CD14-positive monocyte (primary cell): ENCODE measurements around the gene PLXNB3. TPM values are rescaled to one million over a fixed set of nuclear protein-coding genes. Genes with fewer than 3 reads are reported as not detected.

Source experiments
- DNase-seq, 3 donors: peaks; one replicate each; pipeline ENCODE4 v3.0.0-alpha.2; 2011 to 2022
- H2AFZ ChIP-seq: 2 replicates; pipeline ENCODE4 v1.6.0; 2012; ENCODE audit warnings: mild to moderate bottlenecking, low read depth, low read length, inconsistent platforms; ENCODE audit not compliant: insufficient read depth, poor library complexity, severe bottlenecking
- H3K27ac ChIP-seq, 2 donors: 1 replicate in 1 of 2; 2 replicates in 1 of 2; pipeline ENCODE4 v1.5.1; 2012 to 2013; ENCODE audit warnings: low read length in 2 of 2, control low read depth in 1 of 2, inconsistent platforms in 1 of 2, low read depth in 1 of 2, mild to moderate bottlenecking in 1 of 2
- H3K27me3 ChIP-seq, 2 donors: one replicate each; pipeline versions ENCODE4 v1.6.0 to v1.6.1; 2011 to 2013; ENCODE audit warnings: low read length in 2 of 2; ENCODE audit not compliant: control insufficient read depth in 2 of 2, insufficient read depth in 2 of 2
- H3K36me3 ChIP-seq, 2 donors: replicated peaks in 1 of 2; 1 replicate in 1 of 2; 2 replicates in 1 of 2; pipeline versions ENCODE4 v1.5.1 to v1.6.1; 2012 to 2013; ENCODE audit warnings: low read length in 2 of 2, control low read depth in 1 of 2, inconsistent platforms in 1 of 2, mild to moderate bottlenecking in 1 of 2; ENCODE audit not compliant: insufficient read depth in 2 of 2, control insufficient read depth in 1 of 2
- H3K4me1 ChIP-seq, 2 donors: 1 replicate in 1 of 2; 2 replicates in 1 of 2; pipeline versions ENCODE4 v1.5.1 to v1.6.1; 2012 to 2013; ENCODE audit warnings: low read length in 2 of 2, control low read depth in 1 of 2, inconsistent platforms in 1 of 2, mild to moderate bottlenecking in 1 of 2, moderate library complexity in 1 of 2; ENCODE audit not compliant: insufficient read depth in 2 of 2, control insufficient read depth in 1 of 2
- H3K4me2 ChIP-seq: replicated peaks from 2 replicates; pipeline ENCODE3; 2012; ENCODE audit warnings: low read length, moderate library complexity, mild to moderate bottlenecking; ENCODE audit not compliant: poor library complexity, severe bottlenecking; ENCODE audit errors: extremely low read depth
- H3K4me3 ChIP-seq, 3 experiments: fragments of 200-600 bp in 1 of 3; sonication (generic) in 1 of 3; replicated peaks in 1 of 3; 1 replicate in 2 of 3; 2 replicates in 1 of 3; pipeline ENCODE4 v1.5.1; 2011 to 2013; ENCODE audit warnings: low read length in 3 of 3, mild to moderate bottlenecking in 3 of 3, control low read depth in 2 of 3, low read depth in 2 of 3, inconsistent platforms in 1 of 3, moderate library complexity in 1 of 3
- H3K79me2 ChIP-seq: 2 replicates; pipeline ENCODE4 v1.6.0; 2012; ENCODE audit warnings: mild to moderate bottlenecking, control low read depth, inconsistent platforms, low read length, moderate library complexity; ENCODE audit not compliant: insufficient read depth
- H3K9ac ChIP-seq: 2 replicates; pipeline ENCODE4 v1.6.0; 2017; ENCODE audit warnings: low read length, mild to moderate bottlenecking; ENCODE audit not compliant: insufficient read depth, poor library complexity, severe bottlenecking
- H3K9me3 ChIP-seq, 2 donors: replicated peaks in 1 of 2; 1 replicate in 1 of 2; 2 replicates in 1 of 2; pipeline versions ENCODE4 v1.5.1 to v1.6.1; 2012 to 2013; ENCODE audit warnings: low read length in 2 of 2, control low read depth in 1 of 2; ENCODE audit not compliant: control insufficient read depth in 1 of 2, insufficient read depth in 1 of 2
- H4K20me1 ChIP-seq: 2 replicates; pipeline ENCODE4 v1.6.0; 2012; ENCODE audit warnings: mild to moderate bottlenecking, low read length, control low read depth, moderate library complexity; ENCODE audit not compliant: insufficient read depth
- H3K27ac Mint-ChIP-seq, 7 donors: one replicate each; pipeline ENCODE4 v1.8.0; 2020; ENCODE audit warnings: mild to moderate bottlenecking in 7 of 7, mixed read lengths in 7 of 7, moderate library complexity in 6 of 7, inconsistent platforms in 2 of 7
- H3K27me3 Mint-ChIP-seq, 3 donors: one replicate each; pipeline ENCODE4 v1.8.0; 2021 to 2022; ENCODE audit warnings: low read depth in 3 of 3, mild to moderate bottlenecking in 3 of 3, mixed read lengths in 3 of 3, moderate library complexity in 3 of 3, inconsistent platforms in 1 of 3
- H3K36me3 Mint-ChIP-seq, 2 donors: one replicate each; pipeline ENCODE4 v1.8.0; 2020; ENCODE audit warnings: mixed read lengths in 2 of 2, inconsistent platforms in 1 of 2, mild to moderate bottlenecking in 1 of 2
- H3K4me1 Mint-ChIP-seq: one replicate; pipeline ENCODE4 v1.8.0; 2020; ENCODE audit warnings: mild to moderate bottlenecking, mixed read lengths
- H3K4me3 Mint-ChIP-seq, 2 donors: one replicate each; pipeline ENCODE4 v1.8.0; 2020; ENCODE audit warnings: mild to moderate bottlenecking in 2 of 2, mixed read lengths in 2 of 2, moderate library complexity in 1 of 2
- H3K9me3 Mint-ChIP-seq, 7 donors: one replicate each; pipeline ENCODE4 v1.8.0; 2020 to 2022; ENCODE audit warnings: mixed read lengths in 7 of 7, mild to moderate bottlenecking in 6 of 7, moderate library complexity in 6 of 7, inconsistent platforms in 2 of 7
- WGBS: methylation state at CpG from one replicate; pipeline ENCODE4 v1.1.5; 2013; ENCODE audit warnings: missing lambda C conversion rate; ENCODE audit not compliant: insufficient coverage; 5-methylcytosine and 5-hydroxymethylcytosine counted together
- intact Hi-C, 2 donors: fragments of 100-400 bp; cut with micrococcal nuclease; formaldehyde crosslinking; loops; one replicate each; pipeline versions ENCODE4 v1.15.0 to v1.15.1; 2023
- polyA plus RNA-seq, 3 donors: library from polyadenylated mRNA; depleted of rRNA in 1 of 3; unstranded in 2 of 3; stranded (reverse) in 1 of 3; fragments of 300-500 nt in 2 of 3; fragments of >200 nt in 1 of 3; fragmentation: Illumina TruSeq in 2 of 3; gene quantifications; 1 replicate in 2 of 3; 2 replicates in 1 of 3; pipeline ENCODE4 v1.2.3, GENCODE V29; 2012 to 2021
- TF ChIP-seq, protein P1 (sequence below): fragments of 200-600 bp; IDR thresholded peaks from one replicate; pipeline ENCODE4 v1.8.0; 2022; ENCODE audit warnings: antibody characterized with exemption, mild to moderate bottlenecking

Gene PLXNB3
- polyA plus RNA-seq, 3 donors, result not detected

DNA sequence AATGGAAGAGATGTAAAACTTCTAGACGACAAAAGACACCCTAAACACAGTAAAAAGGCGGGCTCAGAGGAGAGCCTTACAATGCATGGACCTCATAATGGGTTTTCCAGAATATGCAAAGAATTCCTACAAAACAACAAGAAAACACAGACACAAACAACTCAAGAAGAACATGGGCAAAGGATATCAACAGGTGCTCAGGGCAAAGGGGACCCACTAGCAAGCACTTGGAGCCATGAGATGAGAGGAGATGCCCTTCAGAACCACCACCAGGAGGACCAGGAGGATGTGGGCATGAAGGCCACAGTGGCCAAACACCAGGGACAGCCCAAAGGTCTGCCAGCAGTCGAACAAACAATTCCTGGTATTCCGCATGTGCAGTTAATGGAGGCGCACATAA lies 49.1 kb downstream of the PLXNB3 start:
- Histone ChIP-seq H2AFZ (no peak overlapping the region), H3K9me3 (no peaks in the 10 kb centered on the region), H3K27me3 (peaks cover 0 to 15% of the 10 kb centered on the region in 2 donors), H3K36me3 (no peaks in the 10 kb centered on the region), H3K4me3 (no peak overlapping the region), H3K4me1 (no peaks in the 10 kb centered on the region), H3K79me2 (no peaks in the 10 kb centered on the region), H4K20me1 (no peaks in the 10 kb centered on the region), H3K9ac (no peak overlapping the region), H3K4me2 (no peak overlapping the region), H3K27ac (no peak overlapping the region)
- H3K4me3 Mint-ChIP-seq, result no peak overlapping the region
- 100% methylated on average over 3 of the region's 5 CpGs for WGBS
- H3K27ac Mint-ChIP-seq, result no peak overlapping the region
- H3K9me3 Mint-ChIP-seq, result peaks cover 0 to 18% (median 0%) of the 10 kb centered on the region in 7 donors
- no peak for DNase-seq
- H3K4me1 Mint-ChIP-seq, result peaks cover 12% of the 10 kb centered on the region
- peaks cover 31 to 60% (median 54%) of the 10 kb centered on the region in 3 donors for H3K27me3 Mint-ChIP-seq
- intact Hi-C loops, result no loop called here
- TF ChIP-seq, protein P1, sequence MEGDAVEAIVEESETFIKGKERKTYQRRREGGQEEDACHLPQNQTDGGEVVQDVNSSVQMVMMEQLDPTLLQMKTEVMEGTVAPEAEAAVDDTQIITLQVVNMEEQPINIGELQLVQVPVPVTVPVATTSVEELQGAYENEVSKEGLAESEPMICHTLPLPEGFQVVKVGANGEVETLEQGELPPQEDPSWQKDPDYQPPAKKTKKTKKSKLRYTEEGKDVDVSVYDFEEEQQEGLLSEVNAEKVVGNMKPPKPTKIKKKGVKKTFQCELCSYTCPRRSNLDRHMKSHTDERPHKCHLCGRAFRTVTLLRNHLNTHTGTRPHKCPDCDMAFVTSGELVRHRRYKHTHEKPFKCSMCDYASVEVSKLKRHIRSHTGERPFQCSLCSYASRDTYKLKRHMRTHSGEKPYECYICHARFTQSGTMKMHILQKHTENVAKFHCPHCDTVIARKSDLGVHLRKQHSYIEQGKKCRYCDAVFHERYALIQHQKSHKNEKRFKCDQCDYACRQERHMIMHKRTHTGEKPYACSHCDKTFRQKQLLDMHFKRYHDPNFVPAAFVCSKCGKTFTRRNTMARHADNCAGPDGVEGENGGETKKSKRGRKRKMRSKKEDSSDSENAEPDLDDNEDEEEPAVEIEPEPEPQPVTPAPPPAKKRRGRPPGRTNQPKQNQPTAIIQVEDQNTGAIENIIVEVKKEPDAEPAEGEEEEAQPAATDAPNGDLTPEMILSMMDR, result no peak
- no peaks in the 10 kb centered on the region for H3K36me3 Mint-ChIP-seq

DNA sequence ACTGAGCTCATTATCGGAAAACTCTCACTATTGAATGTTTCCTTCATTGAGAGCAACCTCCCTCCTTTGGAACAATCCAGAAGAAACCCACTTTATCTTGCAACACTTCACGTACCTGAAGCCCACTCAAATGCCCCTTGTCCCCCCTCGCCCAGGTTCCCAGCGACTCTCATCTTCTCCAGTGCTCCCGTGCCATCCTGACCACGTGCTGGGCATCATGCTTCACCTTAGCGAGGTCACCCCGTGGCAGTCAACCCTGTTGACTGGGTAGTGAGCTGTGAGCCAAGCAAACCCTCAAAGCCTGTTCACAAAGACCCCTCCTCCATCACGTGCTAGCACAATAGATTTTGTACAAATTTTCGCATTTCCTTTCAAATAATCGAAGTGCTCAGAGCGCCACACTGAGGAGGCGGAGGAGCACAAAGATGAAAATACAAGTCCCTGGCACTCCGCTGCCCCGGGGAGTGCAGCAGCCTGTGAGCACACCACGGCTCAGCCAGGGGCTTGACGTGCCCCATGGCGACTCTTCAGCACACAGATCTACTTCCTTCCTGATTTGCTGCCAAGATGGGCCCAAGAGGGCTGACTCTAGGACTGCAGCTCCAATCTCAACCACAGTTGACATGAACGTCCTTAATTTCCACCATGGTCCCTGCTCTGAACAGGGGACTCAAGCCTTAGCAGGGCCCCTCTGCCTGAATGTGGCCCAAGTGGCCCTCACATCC lies 50.7 kb downstream of the PLXNB3 start:
- H3K27ac Mint-ChIP-seq, result no peak overlapping the region
- TF ChIP-seq, protein P1, result no peak
- peaks cover 0 to 5% of the 10 kb centered on the region in 2 donors for H3K9me3 ChIP-seq
- no peak overlapping the region for H3K4me3 ChIP-seq
- H3K79me2 ChIP-seq, result no peaks in the 10 kb centered on the region
- no peak for DNase-seq
- 37% methylated on average over 6 of the region's 19 CpGs for WGBS
- no peak overlapping the region for H3K9ac ChIP-seq
- peaks cover 38 to 70% (median 68%) of the 10 kb centered on the region in 3 donors for H3K27me3 Mint-ChIP-seq
- peak overlapping the region in 1 of 2 donors; percentile 9 for H3K4me3 Mint-ChIP-seq
- H3K4me1 ChIP-seq, result peaks cover 3 to 10% of the 10 kb centered on the region in 2 donors
- H3K9me3 Mint-ChIP-seq, result peaks cover 0 to 20% (median 0%) of the 10 kb centered on the region in 7 donors
- H3K4me2 ChIP-seq, result no peak overlapping the region
- H3K27ac ChIP-seq, result no peak overlapping the region
- peaks cover 9 to 28% of the 10 kb centered on the region in 2 donors for H3K27me3 ChIP-seq
- no peak overlapping the region for H2AFZ ChIP-seq
- H3K36me3 Mint-ChIP-seq, result no peaks in the 10 kb centered on the region
- intact Hi-C loops, result no loop called here
- H3K4me1 Mint-ChIP-seq, result peaks cover 15% of the 10 kb centered on the region
- no peaks in the 10 kb centered on the region for H3K36me3 ChIP-seq
- no peaks in the 10 kb centered on the region for H4K20me1 ChIP-seq
